Activated T-cell treated with anti-CD3 and anti-CD28 coated beads, Interleukin-2, amount 50 U/mL, for 48 hours (primary cell): Measurements from ENCODE around the gene FCSK.

Experiments used
- DNase-seq, 2 experiments: peaks; one replicate each; pipeline ENCODE4 v3.0.0-alpha.2; 2020

The FCSK gene

GRCh38 chr16:70481929-70482536 lies 27.6 kb downstream of the FCSK start:
- DNase-seq = no peak

GRCh38 chr16:70482624-70483023 lies 28.2 kb downstream of the FCSK start:
- DNase-seq = no peak

- no peak for DNase-seq
Measured at GRCh38 chr16:70483426-70483825, 29.0 kb downstream of the FCSK start.

GRCh38 chr16:70484867-70485266 lies 30.5 kb downstream of the FCSK start:
- DNase-seq = no peak

- no peak for DNase-seq
Measured at GRCh38 chr16:70490261-70490660, 35.9 kb downstream of the FCSK start.

GRCh38 chr16:70493802-70494201 lies 39.4 kb downstream of the FCSK start:
- DNase-seq = no peak

GRCh38 chr16:70494202-70494770 lies 39.9 kb downstream of the FCSK start:
- no peak for DNase-seq

GRCh38 chr16:70494777-70495176 lies 40.4 kb downstream of the FCSK start:
- DNase-seq = no peak

- DNase-seq = no peak
Measured at GRCh38 chr16:70495425-70496182, 41.2 kb downstream of the FCSK start.

GRCh38 chr16:70496513-70496912 lies 42.1 kb downstream of the FCSK start:
- no peak for DNase-seq

- no peak for DNase-seq
Measured at GRCh38 chr16:70508752-70509151, 54.4 kb downstream of the FCSK start.

- DNase-seq = no peak
Measured at GRCh38 chr16:70510216-70510615, 55.8 kb downstream of the FCSK start.

GRCh38 chr16:70511833-70512232 lies 57.4 kb downstream of the FCSK start:
- DNase-seq = no peak

- DNase-seq = no peak
Measured at GRCh38 chr16:70512456-70512855, 58.1 kb downstream of the FCSK start.

- DNase-seq = peak in 1 of 2 experiments; percentile 34
Measured at GRCh38 chr16:70520612-70521297, 66.4 kb downstream of the FCSK start.

GRCh38 chr16:70522216-70523075 lies 68.1 kb downstream of the FCSK start:
- no peak for DNase-seq

- peak; percentile 92 to 94 for DNase-seq
Measured at GRCh38 chr16:70523076-70523742, 68.8 kb downstream of the FCSK start, which contains the start of gene COG4. Gene COG4, minus strand, starts transcription at chr16:70523554. Its CDS starts 11 bp downstream, at chr16:70523543.

GRCh38 chr16:70523743-70524398 lies 69.5 kb downstream of the FCSK start, which contains the start of gene SF3B3:
Gene SF3B3, plus strand, starts transcription at chr16:70523816. Its CDS starts 2,841 bp downstream, at chr16:70526657.
- DNase-seq = peak; percentile 85

- DNase-seq = peak; percentile 42 to 54
Measured at GRCh38 chr16:70524399-70524825, 70.0 kb downstream of the FCSK start.

- no peak for DNase-seq
Measured at GRCh38 chr16:70526403-70526802, 72.0 kb downstream of the FCSK start.

- DNase-seq = no peak
Measured at GRCh38 chr16:70527315-70527996, 73.1 kb downstream of the FCSK start.
